ENCODE data around the gene MKNK2. TPM values are rescaled to one million over a fixed set of nuclear protein-coding genes. Genes with fewer than 3 reads are reported as not detected.

MKNK2 gene
- total and polyA plus RNA-seq, 2 donors (not counting 1 experiment from before 2014, with no cell fraction given), result 440 to 777 TPM

- WGBS (ENCODE audit: insufficient coverage), result 4% methylated on average over 2 of the region's 2 CpGs
- peak overlapping the region; percentile 83 for H3K4me3 Mint-ChIP-seq
- peak overlapping the region; percentile 6 to 56 (median 16) for H3K4me3 ChIP-seq (ENCODE audit: control extremely low read depth in 1 of 5, extremely low read depth in 1 of 5, insufficient read depth in 1 of 5, low read depth in 2 of 5, low read length in 4 of 5)
- H3K27ac Mint-ChIP-seq, result peak overlapping the region; percentile 100
- DNase-seq (no peak), ATAC-seq (ENCODE audit: low read depth) (peak; percentile 1)
- no peaks in the 10 kb centered on the region for H3K9me3 Mint-ChIP-seq (ENCODE audit: insufficient read depth)
- peaks cover 80 to 94% of the 10 kb centered on the region in 2 donors for H3K4me1 ChIP-seq (ENCODE audit: control insufficient read depth in 2 of 2, insufficient read depth in 2 of 2, low read length in 2 of 2)
- no peaks in the 10 kb centered on the region for H3K27me3 ChIP-seq (replicated peaks in 1 of 4; ENCODE audit: control extremely low read depth in 1 of 4, control insufficient read depth in 3 of 4, insufficient read depth in 4 of 4, low read length in 3 of 4)
- TF ChIP-seq EZH2 (IDR thresholded peaks at IDR 0.05; ENCODE audit: borderline replicate concordance, insufficient read depth, low read depth, low read length, poor library complexity, severe bottlenecking) (no peak), CTCF (IDR thresholded peaks at IDR 0.05) (no peak)
- POLR2A ChIA-PET, result interaction anchor here (0.6 to 10.2 kb wide), 14 partner anchors 14 to 605 kb away, joined by 3 to 123 read pairs (median 4); partner anchors contain the start of gene MKNK2
- H2AFZ ChIP-seq (ENCODE audit: insufficient read depth, low read depth, low read length, poor library complexity, severe bottlenecking), result no peak overlapping the region
- H3K9me3 ChIP-seq (ENCODE audit: control extremely low read depth in 1 of 3, control insufficient read depth in 2 of 3, insufficient read depth in 1 of 3, low read length in 2 of 3), result peaks cover 0 to 13% (median 0%) of the 10 kb centered on the region in 3 donors
- H3K36me3 ChIP-seq (replicated peaks in 1 of 2; ENCODE audit: control extremely low read depth in 1 of 2, control insufficient read depth in 1 of 2, extremely low read depth in 1 of 2, insufficient read depth in 2 of 2, low read length in 1 of 2), result peaks cover 0 to 10% of the 10 kb centered on the region in 2 experiments
- intact Hi-C loops (cut with micrococcal nuclease), result loop anchor here (1.0 to 10.0 kb wide), 5 partner anchors 15 to 535 kb away; partner anchors contain the start of genes ADAT3 and SCAMP4
- peaks cover 79% of the 10 kb centered on the region for H3K4me1 Mint-ChIP-seq
- peak overlapping the region; percentile 95 for H3K4me2 ChIP-seq (replicated peaks; ENCODE audit: low read depth, low read length, poor library complexity, severe bottlenecking)
- H3K27ac ChIP-seq (ENCODE audit: low read length in 2 of 2), result peak overlapping the region; percentile 96 to 99
- H3K9ac ChIP-seq (ENCODE audit: low read length), result peak overlapping the region; percentile 62
- peaks cover 10% of the 10 kb centered on the region for H4K20me1 ChIP-seq (ENCODE audit: control insufficient read depth, insufficient read depth, low read length, poor library complexity, severe bottlenecking)
- H3K27me3 Mint-ChIP-seq, result no peaks in the 10 kb centered on the region
- peaks cover 43% of the 10 kb centered on the region for H3K79me2 ChIP-seq (ENCODE audit: control insufficient read depth, insufficient read depth, low read length)
- CTCF ChIA-PET, result interaction anchor here (0.7 to 7.4 kb wide), 10 partner anchors 9 to 531 kb away, joined by 3 to 96 read pairs (median 4); no protein-coding TSS in a partner anchor
These were observed 38.6 kb upstream of the MKNK2 start for GRCh38 chr19:2089727-2090053.

DNA sequence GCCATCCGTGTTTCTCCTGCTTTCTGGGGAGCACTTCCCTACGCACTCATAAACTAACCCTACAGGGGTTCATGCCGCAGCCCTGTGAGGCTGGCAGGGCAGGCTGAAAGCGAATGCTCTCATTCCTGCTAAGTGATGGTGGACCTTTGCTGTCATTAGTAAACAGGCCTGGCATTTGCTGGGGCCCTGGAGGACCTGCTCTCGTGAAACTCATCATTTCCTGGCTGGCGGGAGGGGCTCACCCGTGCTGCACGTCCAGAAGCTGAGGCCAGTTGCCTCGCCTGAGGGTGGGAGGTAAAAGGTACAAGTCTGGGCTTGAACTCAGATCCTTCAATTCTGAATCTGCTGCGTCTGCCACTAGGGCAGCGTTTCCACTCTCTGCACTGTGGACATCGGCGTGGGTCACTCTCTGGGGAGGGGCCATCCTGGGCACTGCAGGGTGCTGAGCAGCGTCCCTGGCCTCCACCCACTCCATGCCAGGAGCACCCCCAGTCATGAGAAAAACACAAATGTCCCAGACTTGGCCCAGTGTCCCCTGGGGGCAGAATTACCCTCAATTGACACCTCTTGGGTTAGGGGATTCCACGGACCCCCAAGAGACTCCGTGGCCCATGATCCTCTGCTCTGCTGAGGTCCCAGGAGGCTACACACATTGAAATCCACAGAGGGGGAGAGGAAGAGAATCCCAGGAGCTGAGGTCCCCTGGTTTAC, 38.1 kb upstream of the MKNK2 start:
- Histone ChIP-seq H3K4me3 (ENCODE audit: control extremely low read depth in 1 of 5, extremely low read depth in 1 of 5, insufficient read depth in 1 of 5, low read depth in 2 of 5, low read length in 4 of 5) (peak overlapping the region in 3 of 5 experiments; percentile 6 to 56 (median 34)), H3K9ac (ENCODE audit: low read length) (peak overlapping the region; percentile 62), H3K27ac (ENCODE audit: low read length in 2 of 2) (peak overlapping the region; percentile 96 to 99), H3K4me1 (ENCODE audit: control insufficient read depth in 2 of 2, insufficient read depth in 2 of 2, low read length in 2 of 2) (peaks cover 80 to 90% of the 10 kb centered on the region in 2 donors), H3K79me2 (ENCODE audit: control insufficient read depth, insufficient read depth, low read length) (peaks cover 43% of the 10 kb centered on the region), H4K20me1 (ENCODE audit: control insufficient read depth, insufficient read depth, low read length, poor library complexity, severe bottlenecking) (peaks cover 10% of the 10 kb centered on the region), H2AFZ (ENCODE audit: insufficient read depth, low read depth, low read length, poor library complexity, severe bottlenecking) (no peak overlapping the region), H3K36me3 (replicated peaks in 1 of 2; ENCODE audit: control extremely low read depth in 1 of 2, control insufficient read depth in 1 of 2, extremely low read depth in 1 of 2, insufficient read depth in 2 of 2, low read length in 1 of 2) (peaks cover 0 to 10% of the 10 kb centered on the region in 2 experiments), H3K27me3 (replicated peaks in 1 of 4; ENCODE audit: control extremely low read depth in 1 of 4, control insufficient read depth in 3 of 4, insufficient read depth in 4 of 4, low read length in 3 of 4) (no peaks in the 10 kb centered on the region), H3K4me2 (replicated peaks; ENCODE audit: low read depth, low read length, poor library complexity, severe bottlenecking) (peak overlapping the region; percentile 95), H3K9me3 (ENCODE audit: control extremely low read depth in 1 of 3, control insufficient read depth in 2 of 3, insufficient read depth in 1 of 3, low read length in 2 of 3) (peaks cover 0 to 13% (median 0%) of the 10 kb centered on the region in 3 donors)
- Mint-ChIP-seq H3K27ac (peak overlapping the region; percentile 100), H3K4me3 (peak overlapping the region; percentile 83), H3K9me3 (ENCODE audit: insufficient read depth) (no peaks in the 10 kb centered on the region), H3K27me3 (no peaks in the 10 kb centered on the region), H3K4me1 (peaks cover 74% of the 10 kb centered on the region)
- CTCF ChIA-PET, result interaction anchor here (0.8 to 7.4 kb wide), 10 partner anchors 8 to 532 kb away, joined by 3 to 96 read pairs (median 4); no protein-coding TSS in a partner anchor
- TF ChIP-seq CTCF (IDR thresholded peaks at IDR 0.05) (no peak), EZH2 (IDR thresholded peaks at IDR 0.05; ENCODE audit: borderline replicate concordance, insufficient read depth, low read depth, low read length, poor library complexity, severe bottlenecking) (no peak)
- WGBS (ENCODE audit: insufficient coverage), result 24% methylated on average over 13 of the region's 16 CpGs
- ATAC-seq (ENCODE audit: low read depth), result peak; percentile 7
- intact Hi-C loops (cut with micrococcal nuclease), result loop anchor here (10.0 kb wide), 1 partner anchor 536 kb away; no protein-coding TSS in a partner anchor
- POLR2A ChIA-PET, result interaction anchor here (0.8 to 10.2 kb wide), 11 partner anchors 13 to 606 kb away, joined by 3 to 123 read pairs (median 9); partner anchors contain the start of gene MKNK2
- peak; percentile 82 for DNase-seq

Measured in B cell (primary cell).